HepG2 (cell line): Measurements from ENCODE around the gene LILRB3. TPM values are rescaled to one million over a fixed set of nuclear protein-coding genes. Genes with fewer than 3 reads are reported as not detected.

Experiments used
- CHD4 ChIP-seq: fragments of 200-600 bp; sonication (generic); IDR thresholded peaks from 2 replicates; pipeline ENCODE4 v1.7.0; 2017; ENCODE audit warnings: mild to moderate bottlenecking, low read length, borderline replicate concordance
- CTCF ChIP-seq: sonication (generic); formaldehyde crosslinking; IDR thresholded peaks from 2 replicates; pipeline ENCODE4 v1.5.0; 2020; ENCODE audit warnings: mild to moderate bottlenecking, missing genetic modification reagents, moderate library complexity
- KLF11 ChIP-seq: IDR thresholded peaks from 2 replicates; pipeline ENCODE4 v1.6.1; 2016; ENCODE audit warnings: missing compliant biosample characterization
- MED13 ChIP-seq: sonication (generic); formaldehyde crosslinking; IDR thresholded peaks from 2 replicates; pipeline ENCODE4 v1.5.0; 2020; ENCODE audit warnings: missing genetic modification reagents
- MIER2 ChIP-seq: IDR thresholded peaks from 2 replicates; pipeline ENCODE4 v1.6.1; 2016; ENCODE audit warnings: missing biosample characterization, missing genetic modification reagents
- PPARG ChIP-seq: conservative IDR thresholded peaks from 2 replicates; pipeline ENCODE4 v1.6.1; 2016; ENCODE audit warnings: missing biosample characterization, missing genetic modification reagents
- STAT6 ChIP-seq: sonication (generic); formaldehyde crosslinking; IDR thresholded peaks from 2 replicates; pipeline ENCODE4 v1.4.0; 2020; ENCODE audit warnings: missing genetic modification reagents, mild to moderate bottlenecking, borderline replicate concordance
- TBX2 ChIP-seq: sonication (generic); formaldehyde crosslinking; IDR thresholded peaks from 2 replicates; pipeline ENCODE4 v1.5.0; 2020; ENCODE audit warnings: missing genetic modification reagents, mild to moderate bottlenecking, borderline replicate concordance
- U2AF1 ChIP-seq: fragments of 200-400 bp; formaldehyde crosslinking; optimal IDR thresholded peaks from 2 replicates; pipeline ENCODE3; 2017; ENCODE audit warnings: mild to moderate bottlenecking, low read depth, low read length
- U2AF2 ChIP-seq: fragments of 200-400 bp; formaldehyde crosslinking; IDR thresholded peaks from 2 replicates; pipeline ENCODE4 v1.6.1; 2017; ENCODE audit warnings: low read depth, mild to moderate bottlenecking, low read length
- ZFP36 ChIP-seq: fragments of 150-350 bp; IDR thresholded peaks from 2 replicates; pipeline ENCODE4 v1.6.1; 2018; ENCODE audit warnings: borderline replicate concordance, low read length, low read depth; ENCODE audit not compliant: partially characterized antibody
- ZNF354B ChIP-seq: sonication (generic); formaldehyde crosslinking; IDR thresholded peaks from 2 replicates; pipeline ENCODE4 v1.8.0; 2022; ENCODE audit warnings: mild to moderate bottlenecking, missing genetic modification reagents
- ZNF562 ChIP-seq: sonication (generic); formaldehyde crosslinking; IDR thresholded peaks from 2 replicates; pipeline ENCODE4 v1.8.0; 2022; ENCODE audit warnings: missing genetic modification reagents, borderline replicate concordance
- ZNF768 ChIP-seq: sonication (generic); formaldehyde crosslinking; IDR thresholded peaks from 2 replicates; pipeline ENCODE4 v1.4.0; 2020; ENCODE audit warnings: missing genetic modification reagents
- polyA plus RNA-seq, 8 experiments: library from polyadenylated mRNA; depleted of rRNA in 3 of 8; stranded (reverse) in 7 of 8; unstranded in 1 of 8; fragments of >200 nt; fragmentation: Illumina TruSeq in 4 of 8; extraction: Trizol in 4 of 8; gene quantifications; 2 replicates each; pipeline versions ENCODE4 v1.2.1 to v1.2.3, GENCODE V29; 2011 to 2016; ENCODE audit warnings: low read depth in 4 of 8, missing spikeins in 1 of 8, mixed read lengths in 1 of 8; ENCODE audit not compliant: insufficient read depth in 1 of 8
- total RNA-seq, 5 experiments: library from RNA; depleted of rRNA; stranded (reverse); fragments of >200 nt; fragmentation: Illumina TruSeq; extraction: Trizol; gene quantifications; 2 replicates each; pipeline ENCODE4 v1.2.3, GENCODE V29; 2016; ENCODE audit warnings: low read depth in 1 of 5
- TF ChIP-seq, protein P1 (sequence below): sonication (generic); formaldehyde crosslinking; conservative IDR thresholded peaks from 2 replicates; pipeline ENCODE4 v1.8.1; 2023; ENCODE audit warnings: missing genetic modification reagents
- TF ChIP-seq, protein P2 (sequence below): sonication (generic); formaldehyde crosslinking; conservative IDR thresholded peaks from 2 replicates; pipeline ENCODE4 v1.4.0; 2020; ENCODE audit warnings: missing genetic modification reagents
- TF ChIP-seq, protein P3 (sequence below): sonication (generic); formaldehyde crosslinking; IDR thresholded peaks from 2 replicates; pipeline ENCODE4 v1.8.0; 2022; ENCODE audit warnings: mild to moderate bottlenecking, missing genetic modification reagents; ENCODE audit not compliant: insufficient replicate concordance
- TF ChIP-seq, protein P4 (sequence below): sonication (generic); formaldehyde crosslinking; IDR thresholded peaks from 2 replicates; pipeline ENCODE4 v1.4.0; 2020; ENCODE audit warnings: missing genetic modification reagents

LILRB3 gene
- total and polyA plus RNA-seq, 2 of the 13 experiments (the other 11 are each of a cell fraction or from before 2014, with no cell fraction given), result 0.22 TPM; not detected in 1

GRCh38 chr19:54231077-54231931, 8.5 kb upstream of the LILRB3 start (continued):
- TF ChIP-seq, protein P1, sequence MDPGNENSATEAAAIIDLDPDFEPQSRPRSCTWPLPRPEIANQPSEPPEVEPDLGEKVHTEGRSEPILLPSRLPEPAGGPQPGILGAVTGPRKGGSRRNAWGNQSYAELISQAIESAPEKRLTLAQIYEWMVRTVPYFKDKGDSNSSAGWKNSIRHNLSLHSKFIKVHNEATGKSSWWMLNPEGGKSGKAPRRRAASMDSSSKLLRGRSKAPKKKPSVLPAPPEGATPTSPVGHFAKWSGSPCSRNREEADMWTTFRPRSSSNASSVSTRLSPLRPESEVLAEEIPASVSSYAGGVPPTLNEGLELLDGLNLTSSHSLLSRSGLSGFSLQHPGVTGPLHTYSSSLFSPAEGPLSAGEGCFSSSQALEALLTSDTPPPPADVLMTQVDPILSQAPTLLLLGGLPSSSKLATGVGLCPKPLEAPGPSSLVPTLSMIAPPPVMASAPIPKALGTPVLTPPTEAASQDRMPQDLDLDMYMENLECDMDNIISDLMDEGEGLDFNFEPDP (CRISPR knock-in tag), result no peak
- TF ChIP-seq, protein P2, sequence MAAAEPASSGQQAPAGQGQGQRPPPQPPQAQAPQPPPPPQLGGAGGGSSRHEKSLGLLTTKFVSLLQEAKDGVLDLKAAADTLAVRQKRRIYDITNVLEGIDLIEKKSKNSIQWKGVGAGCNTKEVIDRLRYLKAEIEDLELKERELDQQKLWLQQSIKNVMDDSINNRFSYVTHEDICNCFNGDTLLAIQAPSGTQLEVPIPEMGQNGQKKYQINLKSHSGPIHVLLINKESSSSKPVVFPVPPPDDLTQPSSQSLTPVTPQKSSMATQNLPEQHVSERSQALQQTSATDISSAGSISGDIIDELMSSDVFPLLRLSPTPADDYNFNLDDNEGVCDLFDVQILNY (CRISPR knock-in tag), result no peak
- TF ChIP-seq ZNF768 (CRISPR knock-in tag) (peak; percentile 91), MED13 (CRISPR knock-in tag) (no peak), CTCF (CRISPR knock-in tag) (peak; percentile 99), PPARG (CRISPR knock-in tag) (no peak), CHD4 (no peak), ZNF354B (CRISPR knock-in tag) (no peak), U2AF1 (no peak), STAT6 (CRISPR knock-in tag) (no peak; the same call in 1 of the 2 replicates), TBX2 (CRISPR knock-in tag) (0 out of 2 replicates have a peak, but pooled peaks have one; percentile 45), ZFP36 (no peak), U2AF2 (no peak), ZNF562 (CRISPR knock-in tag) (no peak), MIER2 (CRISPR knock-in tag) (peak; percentile 65; the same call in 1 of the 2 replicates), KLF11 (CRISPR knock-in tag) (no peak)
- TF ChIP-seq, protein P3, sequence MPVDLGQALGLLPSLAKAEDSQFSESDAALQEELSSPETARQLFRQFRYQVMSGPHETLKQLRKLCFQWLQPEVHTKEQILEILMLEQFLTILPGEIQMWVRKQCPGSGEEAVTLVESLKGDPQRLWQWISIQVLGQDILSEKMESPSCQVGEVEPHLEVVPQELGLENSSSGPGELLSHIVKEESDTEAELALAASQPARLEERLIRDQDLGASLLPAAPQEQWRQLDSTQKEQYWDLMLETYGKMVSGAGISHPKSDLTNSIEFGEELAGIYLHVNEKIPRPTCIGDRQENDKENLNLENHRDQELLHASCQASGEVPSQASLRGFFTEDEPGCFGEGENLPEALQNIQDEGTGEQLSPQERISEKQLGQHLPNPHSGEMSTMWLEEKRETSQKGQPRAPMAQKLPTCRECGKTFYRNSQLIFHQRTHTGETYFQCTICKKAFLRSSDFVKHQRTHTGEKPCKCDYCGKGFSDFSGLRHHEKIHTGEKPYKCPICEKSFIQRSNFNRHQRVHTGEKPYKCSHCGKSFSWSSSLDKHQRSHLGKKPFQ, result no peak
- TF ChIP-seq, protein P4, sequence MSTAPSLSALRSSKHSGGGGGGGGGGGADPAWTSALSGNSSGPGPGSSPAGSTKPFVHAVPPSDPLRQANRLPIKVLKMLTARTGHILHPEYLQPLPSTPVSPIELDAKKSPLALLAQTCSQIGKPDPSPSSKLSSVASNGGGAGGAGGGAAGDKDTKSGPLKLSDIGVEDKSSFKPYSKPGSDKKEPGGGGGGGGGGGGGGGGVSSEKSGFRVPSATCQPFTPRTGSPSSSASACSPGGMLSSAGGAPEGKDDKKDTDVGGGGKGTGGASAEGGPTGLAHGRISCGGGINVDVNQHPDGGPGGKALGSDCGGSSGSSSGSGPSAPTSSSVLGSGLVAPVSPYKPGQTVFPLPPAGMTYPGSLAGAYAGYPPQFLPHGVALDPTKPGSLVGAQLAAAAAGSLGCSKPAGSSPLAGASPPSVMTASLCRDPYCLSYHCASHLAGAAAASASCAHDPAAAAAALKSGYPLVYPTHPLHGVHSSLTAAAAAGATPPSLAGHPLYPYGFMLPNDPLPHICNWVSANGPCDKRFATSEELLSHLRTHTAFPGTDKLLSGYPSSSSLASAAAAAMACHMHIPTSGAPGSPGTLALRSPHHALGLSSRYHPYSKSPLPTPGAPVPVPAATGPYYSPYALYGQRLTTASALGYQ (CRISPR knock-in tag), result no peak
